GM23338 (cell line): ENCODE results near the gene ERMARD. TPM values are rescaled to one million over a fixed set of nuclear protein-coding genes. Genes with fewer than 3 reads are reported as not detected.

Experiments used
- ATAC-seq: fragments of 200-7000 bp; cut with Tn5 transposase; 3 replicates; pipeline ENCODE4 v1.9.1; 2020
- DNase-seq: peaks from one replicate; pipeline ENCODE4 v3.0.0-alpha.2; 2015; ENCODE audit warnings: low spot score
- H2AFZ ChIP-seq: fragments of 200-600 bp; sonication (generic); 2 replicates; pipeline ENCODE4 v1.8.0; 2016; ENCODE audit warnings: antibody characterized with exemption, mild to moderate bottlenecking, moderate library complexity
- H3F3A ChIP-seq: fragments of 200-600 bp; sonication (generic); replicated peaks from 2 replicates; pipeline ENCODE4 v1.8.0; 2017; ENCODE audit warnings: antibody characterized with exemption, mixed run types, low read depth
- H3K27ac ChIP-seq: fragments of 200-600 bp; sonication (generic); 2 replicates; pipeline ENCODE4 v1.6.1; 2016; ENCODE audit warnings: low read depth
- H3K27me3 ChIP-seq: fragments of 200-600 bp; sonication (generic); 2 replicates; pipeline ENCODE4 v1.8.0; 2016; ENCODE audit warnings: mild to moderate bottlenecking, mixed run types, moderate library complexity; ENCODE audit not compliant: insufficient read depth
- H3K36me3 ChIP-seq: fragments of 200-600 bp; sonication (generic); 2 replicates; pipeline ENCODE4 v1.8.0; 2016; ENCODE audit warnings: mild to moderate bottlenecking; ENCODE audit not compliant: insufficient read depth
- H3K4me1 ChIP-seq: fragments of 200-600 bp; sonication (generic); 2 replicates; pipeline ENCODE4 v1.8.0; 2016; ENCODE audit warnings: mild to moderate bottlenecking, moderate library complexity; ENCODE audit not compliant: insufficient read depth
- H3K4me2 ChIP-seq: fragments of 200-600 bp; sonication (generic); 2 replicates; pipeline ENCODE4 v1.7.1; 2017; ENCODE audit warnings: mixed run types
- H3K4me3 ChIP-seq: fragments of 200-600 bp; sonication (generic); 2 replicates; pipeline ENCODE4 v1.6.1; 2016; ENCODE audit warnings: mixed run types
- H3K79me2 ChIP-seq: fragments of 200-600 bp; sonication (generic); replicated peaks from 2 replicates; pipeline ENCODE4 v1.8.0; 2017; ENCODE audit warnings: mild to moderate bottlenecking; ENCODE audit not compliant: insufficient read depth
- H3K9me2 ChIP-seq: fragments of 200-600 bp; sonication (generic); 2 replicates; pipeline ENCODE4 v1.8.0; 2017; ENCODE audit not compliant: insufficient read depth
- H4K20me1 ChIP-seq: fragments of 200-600 bp; sonication (generic); replicated peaks from 2 replicates; pipeline ENCODE4 v1.8.0; 2017; ENCODE audit warnings: mild to moderate bottlenecking; ENCODE audit not compliant: insufficient read depth
- H3K27ac Mint-ChIP-seq: 2 replicates; pipeline ENCODE4 v1.8.0; 2020; ENCODE audit warnings: inconsistent platforms, mild to moderate bottlenecking, moderate library complexity, mixed read lengths
- H3K27me3 Mint-ChIP-seq: 3 replicates; pipeline ENCODE4 v1.8.0; 2022; ENCODE audit warnings: low read depth, mild to moderate bottlenecking, moderate library complexity, mixed read lengths, inconsistent platforms; ENCODE audit not compliant: insufficient read depth, poor library complexity
- H3K36me3 Mint-ChIP-seq: 3 replicates; pipeline ENCODE4 v1.8.0; 2021; ENCODE audit warnings: low read depth, mild to moderate bottlenecking, inconsistent platforms, moderate library complexity, mixed read lengths
- H3K4me1 Mint-ChIP-seq: 3 replicates; pipeline ENCODE4 v1.8.0; 2020; ENCODE audit warnings: mild to moderate bottlenecking, inconsistent platforms, mixed read lengths
- H3K4me3 Mint-ChIP-seq: 3 replicates; pipeline ENCODE4 v1.8.0; 2021; ENCODE audit warnings: moderate library complexity, mild to moderate bottlenecking, inconsistent platforms, mixed read lengths
- H3K9me3 Mint-ChIP-seq: 3 replicates; pipeline ENCODE4 v1.8.0; 2020; ENCODE audit warnings: moderate library complexity, mild to moderate bottlenecking, inconsistent platforms, mixed read lengths
- CREB1 ChIP-seq: fragments of 250-450 bp; sonication (Bioruptor Pico); IDR thresholded peaks from 2 replicates; pipeline ENCODE4 v1.5.0; 2020; ENCODE audit warnings: low read depth, mild to moderate bottlenecking, moderate library complexity
- ETS1 ChIP-seq: IDR thresholded peaks from 2 replicates; pipeline ENCODE4 v1.6.1; 2016; ENCODE audit warnings: antibody characterized with exemption
- EZH2 ChIP-seq: fragments of 200-600 bp; sonication (generic); IDR thresholded peaks from one replicate; pipeline ENCODE4 v1.8.0; 2017; ENCODE audit warnings: antibody characterized with exemption, mild to moderate bottlenecking, low read depth; ENCODE audit not compliant: unreplicated experiment
- POLR2AphosphoS5 ChIP-seq: IDR thresholded peaks from 2 replicates; pipeline ENCODE4 v1.6.1; 2016; ENCODE audit warnings: antibody characterized with exemption, low read depth
- ZNF331 ChIP-seq: fragments of 250-450 bp; sonication (Bioruptor Pico); IDR thresholded peaks from 2 replicates; pipeline ENCODE4 v1.5.0; 2020; ENCODE audit warnings: low read depth, mild to moderate bottlenecking, moderate library complexity
- ZNF462 ChIP-seq: fragments of 250-450 bp; sonication (Bioruptor Pico); IDR thresholded peaks from 2 replicates; pipeline ENCODE4 v1.5.0; 2020; ENCODE audit warnings: mild to moderate bottlenecking, moderate library complexity
- polyA plus RNA-seq: library from polyadenylated mRNA; unstranded; fragments of >200 nt; fragmentation: Nextera tagmentation; extraction: Ambion mirVana; gene quantifications from 2 replicates; pipeline ENCODE4 v1.2.1, GENCODE V29; 2016
- total RNA-seq: library from RNA; depleted of rRNA; stranded (reverse); fragments of >200 nt; shearing (Covaris generic); gene quantifications from 2 replicates; pipeline ENCODE4 v1.2.3, GENCODE V29; 2014

The ERMARD gene
- total and polyA plus RNA-seq, 2 experiments from 2014 or later: 7.6 to 8.6 TPM

GRCh38 chr6:169745405-169745804 is 6.0 kb upstream of the ERMARD start:
- no peak overlapping the region for H3K4me3 ChIP-seq
- TF ChIP-seq ZNF462 (CRISPR knock-in tag) (no peak), ZNF331 (no peak), POLR2AphosphoS5 (no peak), ETS1 (no peak), CREB1 (CRISPR knock-in tag) (no peak), EZH2 (no peak)
- Mint-ChIP-seq H3K36me3 (no peaks in the 10 kb centered on the region), H3K9me3 (no peaks in the 10 kb centered on the region), H3K4me1 (peaks cover 6% of the 10 kb centered on the region; the same call in 2 of the 3 replicates), H3K27ac (no peak overlapping the region), H3K27me3 (peaks cover 1% of the 10 kb centered on the region), H3K4me3 (no peak overlapping the region)
- peaks cover 7% of the 10 kb centered on the region for H3K79me2 ChIP-seq
- H2AFZ ChIP-seq: no peak overlapping the region
- no peaks in the 10 kb centered on the region for H3K27me3 ChIP-seq
- H3F3A ChIP-seq: no peaks in the 10 kb centered on the region
- no peaks in the 10 kb centered on the region for H3K36me3 ChIP-seq
- no peak overlapping the region for H3K4me2 ChIP-seq
- DNase-seq (no peak), ATAC-seq (no peak)
- no peaks in the 10 kb centered on the region for H3K9me2 ChIP-seq
- H4K20me1 ChIP-seq: 0 out of 2 replicates have a peak, but pooled peaks cover 4% of the 10 kb centered on the region
- peaks cover 8% of the 10 kb centered on the region for H3K4me1 ChIP-seq
- H3K27ac ChIP-seq: no peak overlapping the region
